Measurements from ENCODE around the gene DSCAML1.
A peak's percentile ranks its signal among the peaks of the same experiment; 100 is the strongest.

Gene DSCAML1

DNA sequence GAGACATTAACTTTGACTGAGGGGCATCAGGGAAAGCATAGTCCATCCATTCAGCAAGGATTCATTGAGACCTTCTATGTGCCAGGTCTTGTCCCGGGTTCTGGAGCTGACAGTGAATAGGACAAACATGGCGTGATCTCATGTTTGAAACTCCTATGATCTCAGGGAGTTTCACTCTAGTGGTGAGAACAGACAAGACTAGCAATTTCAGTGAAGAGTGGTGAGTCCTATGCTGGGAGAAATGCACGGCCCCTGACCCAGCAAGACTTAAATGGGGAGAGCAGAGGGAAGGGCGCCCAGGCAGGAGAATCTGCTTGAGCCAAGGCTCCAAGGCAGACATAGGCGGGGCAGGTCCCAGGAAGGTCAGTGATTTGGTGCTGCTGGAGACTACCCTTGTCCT is 313.6 kb downstream of the DSCAML1 start:
- peak in 1 of 2 experiments; percentile 35 for DNase-seq

DNA sequence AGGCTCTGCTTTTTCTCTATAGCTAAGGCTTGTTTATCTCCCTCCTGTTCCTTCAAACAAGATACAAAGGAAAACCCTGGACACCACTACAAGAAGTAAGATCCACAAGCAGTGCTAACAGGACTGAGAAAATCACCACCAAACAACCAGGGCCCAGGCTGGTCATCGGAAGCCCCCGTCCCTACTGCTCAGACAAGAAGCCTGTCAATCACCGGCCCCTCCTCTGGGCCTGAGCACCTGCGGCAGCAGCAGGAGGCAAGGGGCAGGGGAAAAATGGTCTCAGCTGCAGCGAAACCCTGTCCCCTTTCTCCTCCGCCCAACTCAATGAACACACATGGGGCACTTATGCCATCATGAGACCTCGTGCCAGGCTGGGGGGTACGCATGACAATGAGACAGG is 314.1 kb downstream of the DSCAML1 start:
- DNase-seq = peak in 1 of 2 experiments; percentile 36

- DNase-seq = no peak
Observed at GRCh38 chr11:117481885-117482284, 315.1 kb downstream of the DSCAML1 start.

- no peak for DNase-seq
Observed at GRCh38 chr11:117481036-117481435, 316.0 kb downstream of the DSCAML1 start.

DNA sequence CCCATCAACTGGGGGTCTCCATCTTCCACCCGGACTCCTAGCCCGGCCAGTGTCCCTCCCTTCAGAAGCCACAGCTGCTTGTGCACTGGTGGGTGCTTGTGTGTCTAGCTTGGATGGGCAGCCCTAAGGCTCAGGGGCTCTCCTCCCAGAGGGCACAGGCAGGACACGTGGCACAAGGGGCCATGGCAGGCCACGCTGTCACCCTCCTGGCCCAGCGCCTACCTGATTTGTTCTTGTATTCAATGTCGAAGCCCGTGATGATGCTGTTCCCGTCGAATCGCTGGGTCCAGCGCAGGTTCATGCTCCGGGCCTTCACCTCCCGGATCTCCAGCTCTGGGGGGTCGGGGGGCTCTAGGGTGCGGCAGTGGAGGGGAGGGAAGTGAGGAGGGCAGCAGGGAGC is 316.8 kb downstream of the DSCAML1 start:
- DNase-seq = no peak

DNA sequence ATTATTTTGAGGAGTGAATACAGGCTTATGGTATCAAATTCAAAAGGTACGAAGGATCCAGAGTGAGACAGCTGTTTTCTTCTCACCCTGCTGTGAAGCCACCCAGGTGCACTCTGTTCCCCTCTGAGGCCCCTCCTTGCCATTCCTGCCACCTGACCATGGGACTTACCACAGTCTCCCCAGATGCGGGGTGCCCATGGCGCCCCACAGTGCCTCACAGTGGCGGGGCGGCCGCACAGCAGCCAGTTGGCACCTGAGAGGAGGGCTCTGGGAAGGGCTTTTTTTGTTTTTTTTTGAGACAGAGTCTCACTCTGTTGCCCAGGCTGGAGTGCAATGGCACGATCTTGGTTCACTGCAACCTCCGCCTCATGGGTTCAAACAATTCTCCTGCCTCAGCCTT is 317.6 kb downstream of the DSCAML1 start:
- peak in 1 of 2 experiments; percentile 40 for DNase-seq

DNA sequence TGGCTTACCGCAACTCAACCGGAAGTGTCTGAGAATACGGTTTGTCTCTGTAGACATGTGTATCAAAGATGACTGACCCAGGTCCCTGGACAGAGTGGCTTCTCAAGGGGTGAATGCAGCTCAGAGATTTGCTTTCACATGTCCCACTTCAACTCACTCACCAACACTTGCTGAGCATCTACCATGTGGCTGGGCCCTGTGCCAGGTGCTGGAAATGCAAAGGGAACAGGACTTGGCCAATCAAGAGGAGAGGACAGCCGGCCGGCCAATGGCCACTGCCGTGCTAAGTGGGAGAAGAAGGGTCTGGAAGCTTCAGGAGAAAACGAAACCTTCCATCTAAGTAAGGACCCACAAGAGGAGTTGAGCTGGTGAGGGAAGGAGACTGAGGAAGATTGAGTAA is 318.1 kb downstream of the DSCAML1 start:
- DNase-seq = no peak

DNA sequence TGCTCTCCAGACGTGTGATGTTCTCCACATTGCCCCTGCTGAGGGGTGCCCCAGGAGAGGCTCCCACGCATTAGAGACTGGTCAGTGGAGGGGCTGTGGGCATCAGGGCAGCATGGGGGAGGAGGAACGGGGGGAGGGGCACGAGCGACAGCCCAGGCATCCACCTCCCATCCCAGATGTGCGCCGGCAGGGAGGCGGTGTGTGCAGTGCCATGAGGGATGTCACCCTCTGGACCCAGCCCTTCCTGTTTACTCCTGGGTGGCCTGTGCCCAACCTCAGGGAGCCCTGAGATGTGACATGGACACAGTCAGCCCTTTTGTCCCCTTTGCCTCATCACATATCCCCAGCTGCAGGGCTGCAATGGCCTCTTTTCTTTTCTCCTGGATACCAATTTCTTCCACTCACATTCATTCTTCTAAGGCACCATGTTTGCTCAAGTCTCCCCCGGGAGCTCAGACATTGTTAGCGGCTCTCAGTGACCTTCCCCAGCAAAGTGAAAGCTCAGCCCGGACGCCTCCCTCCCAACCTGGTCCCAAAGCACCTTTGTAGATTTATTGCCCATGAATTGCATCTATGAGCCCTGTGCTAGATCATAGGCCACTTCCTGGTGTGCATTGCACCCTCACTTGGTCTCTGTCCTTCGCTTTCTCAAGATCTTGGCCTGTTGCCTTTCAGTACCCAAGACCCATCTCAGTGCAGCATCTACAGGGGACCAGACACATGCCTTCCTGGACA is 318.7 kb downstream of the DSCAML1 start:
- DNase-seq = peak in 1 of 2 experiments; percentile 36

DNA sequence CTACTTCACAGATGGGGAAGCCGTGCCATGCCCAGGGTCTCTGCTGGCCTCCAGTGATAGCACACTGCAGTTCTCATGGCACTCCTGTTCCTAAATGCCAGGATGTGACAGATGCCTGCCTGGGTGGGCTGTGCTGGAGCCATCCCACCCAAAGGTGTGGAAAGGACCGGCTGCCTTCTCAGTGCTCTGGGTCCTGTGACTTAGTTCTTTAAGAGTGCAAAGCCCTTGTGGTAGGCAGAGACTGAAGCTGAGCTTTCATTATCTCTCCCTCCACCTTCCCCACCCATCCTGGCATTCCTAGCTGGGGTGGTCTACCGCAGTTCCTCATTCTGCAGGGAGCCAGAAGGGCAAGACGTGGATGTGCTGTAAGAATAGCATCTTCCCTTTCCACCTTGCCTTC is 319.3 kb downstream of the DSCAML1 start:
- DNase-seq = no peak

DNA sequence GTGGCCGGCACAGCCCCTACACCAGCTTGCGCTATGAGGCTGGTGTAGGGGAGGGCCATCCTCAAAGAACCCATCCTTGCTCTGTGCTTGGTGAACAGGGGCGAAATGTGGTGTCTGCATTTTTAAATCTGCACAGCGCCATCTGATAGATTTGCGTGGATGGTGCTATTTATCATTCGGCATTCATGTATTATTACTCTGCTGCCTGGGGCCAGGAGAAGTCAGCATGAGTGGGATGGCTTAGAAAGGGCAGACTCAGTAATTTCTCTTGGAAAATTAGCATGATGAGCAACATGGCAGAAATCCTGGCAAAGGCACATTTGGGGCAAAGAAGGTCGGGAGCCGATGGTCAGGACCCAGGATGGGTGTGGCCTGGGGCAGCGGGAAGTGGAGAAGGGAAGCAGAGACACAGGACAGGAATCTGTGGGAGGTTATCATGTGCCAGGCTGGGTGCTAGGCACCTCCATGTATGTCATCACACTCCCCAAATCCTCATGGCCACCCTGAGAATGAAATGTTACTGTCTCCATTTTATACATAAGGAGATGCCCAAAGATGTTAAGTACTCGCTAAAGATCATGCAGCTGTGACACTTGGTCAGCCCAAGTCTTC is 320.4 kb downstream of the DSCAML1 start:
- DNase-seq = no peak

DNA sequence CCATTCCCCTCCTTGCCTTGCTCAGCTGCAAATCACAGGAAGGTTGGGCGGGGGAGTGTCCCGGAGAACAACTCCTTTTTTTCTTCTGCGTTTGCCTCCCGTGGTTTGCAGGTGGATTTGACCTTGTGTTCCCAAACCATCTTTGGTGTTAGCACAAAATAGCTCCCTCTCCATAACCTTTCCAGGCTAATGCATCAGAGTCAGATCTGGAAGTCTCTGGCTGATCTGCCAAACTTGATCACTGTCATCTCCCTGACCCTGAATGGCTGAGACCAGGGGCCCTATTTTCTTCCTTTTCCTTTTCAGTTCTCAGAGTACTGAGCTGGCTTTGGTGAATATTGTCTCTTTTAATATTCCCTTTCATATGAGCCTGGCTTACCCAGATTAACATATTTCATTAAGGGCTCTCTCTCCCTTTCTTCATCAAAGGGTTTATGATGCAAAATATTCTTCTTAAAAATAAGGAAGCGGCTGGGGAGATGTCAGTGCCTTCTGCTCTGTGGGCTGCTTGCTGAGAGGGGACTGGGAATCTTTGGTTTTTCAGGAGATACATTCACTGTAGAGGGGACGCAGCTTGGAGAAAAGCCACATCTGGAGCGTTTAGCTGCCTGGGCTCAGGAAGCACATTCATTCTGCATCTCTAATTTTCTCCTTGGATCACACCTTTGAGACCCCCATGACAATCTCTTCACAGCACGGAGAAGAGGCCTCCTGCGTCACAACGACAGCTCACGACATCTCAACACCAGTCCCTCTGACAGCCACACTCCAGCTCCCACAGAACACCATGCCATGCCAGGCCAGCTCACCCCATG is 321.1 kb downstream of the DSCAML1 start:
- no peak for DNase-seq

- DNase-seq = peak; percentile 77 to 90
Observed at GRCh38 chr11:117473481-117474091, 323.4 kb downstream of the DSCAML1 start.

DNA sequence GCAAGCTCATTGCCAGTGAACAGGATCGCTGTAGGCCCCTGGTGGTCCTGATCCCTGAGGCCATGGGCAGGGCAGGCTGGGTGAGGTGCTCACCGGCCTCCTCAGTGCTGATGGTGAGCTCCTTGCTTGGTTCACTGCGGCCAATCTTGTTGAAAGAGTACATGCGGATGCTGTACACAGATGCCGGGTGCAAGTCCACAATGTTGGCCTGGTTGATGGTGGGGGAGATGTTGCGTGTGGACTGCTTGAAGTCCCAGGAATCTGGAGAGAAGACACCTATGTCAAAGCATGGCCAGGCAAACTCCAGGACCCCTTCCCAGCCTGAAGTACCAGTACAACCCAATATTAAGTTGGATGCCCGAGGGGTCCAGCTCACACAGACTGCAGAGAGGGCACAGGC is 325.2 kb downstream of the DSCAML1 start:
- DNase-seq = no peak

DNA sequence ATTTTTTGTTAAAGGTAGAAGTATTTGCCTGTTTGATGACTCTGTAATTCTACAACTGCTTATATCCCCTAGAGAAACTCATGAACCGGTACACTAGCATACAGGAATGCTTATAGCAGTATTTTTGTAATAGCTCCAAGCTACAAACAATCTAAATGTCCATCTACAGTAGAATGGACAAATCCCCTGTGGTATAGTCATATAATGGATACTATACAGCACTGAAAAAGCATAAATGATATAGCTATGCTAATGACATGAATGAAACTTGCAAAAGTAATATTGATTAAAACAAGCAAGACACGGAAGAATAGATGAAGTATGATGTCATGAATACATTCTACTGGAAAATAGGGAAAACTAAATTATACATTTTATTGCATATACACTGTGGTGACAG is 326.4 kb downstream of the DSCAML1 start:
- no peak for DNase-seq

- DNase-seq = peak in 1 of 2 experiments; percentile 23
Observed at GRCh38 chr11:117468888-117469287, 328.1 kb downstream of the DSCAML1 start.

GRCh38 chr11:117467770-117468169 is 329.2 kb downstream of the DSCAML1 start:
- no peak for DNase-seq

DNA sequence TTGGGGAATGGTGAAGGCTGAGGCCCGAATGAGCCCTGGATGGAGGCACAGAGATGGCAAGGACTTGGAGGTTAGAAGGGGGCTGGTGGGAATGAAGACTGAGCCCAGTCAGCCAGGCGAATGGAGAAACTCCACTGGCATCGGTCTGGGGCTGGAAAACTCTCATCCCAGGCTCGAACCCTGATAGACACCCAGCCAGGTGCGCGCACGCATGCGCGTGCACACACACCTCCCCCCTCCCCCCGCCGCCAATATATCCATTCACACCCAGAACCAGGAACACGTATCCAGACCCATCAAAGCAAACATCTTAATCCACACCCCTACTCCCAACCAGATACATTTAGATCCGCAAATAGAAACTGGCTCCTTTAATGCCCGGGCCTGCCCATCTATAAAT is 330.1 kb downstream of the DSCAML1 start:
- no peak for DNase-seq

DNA sequence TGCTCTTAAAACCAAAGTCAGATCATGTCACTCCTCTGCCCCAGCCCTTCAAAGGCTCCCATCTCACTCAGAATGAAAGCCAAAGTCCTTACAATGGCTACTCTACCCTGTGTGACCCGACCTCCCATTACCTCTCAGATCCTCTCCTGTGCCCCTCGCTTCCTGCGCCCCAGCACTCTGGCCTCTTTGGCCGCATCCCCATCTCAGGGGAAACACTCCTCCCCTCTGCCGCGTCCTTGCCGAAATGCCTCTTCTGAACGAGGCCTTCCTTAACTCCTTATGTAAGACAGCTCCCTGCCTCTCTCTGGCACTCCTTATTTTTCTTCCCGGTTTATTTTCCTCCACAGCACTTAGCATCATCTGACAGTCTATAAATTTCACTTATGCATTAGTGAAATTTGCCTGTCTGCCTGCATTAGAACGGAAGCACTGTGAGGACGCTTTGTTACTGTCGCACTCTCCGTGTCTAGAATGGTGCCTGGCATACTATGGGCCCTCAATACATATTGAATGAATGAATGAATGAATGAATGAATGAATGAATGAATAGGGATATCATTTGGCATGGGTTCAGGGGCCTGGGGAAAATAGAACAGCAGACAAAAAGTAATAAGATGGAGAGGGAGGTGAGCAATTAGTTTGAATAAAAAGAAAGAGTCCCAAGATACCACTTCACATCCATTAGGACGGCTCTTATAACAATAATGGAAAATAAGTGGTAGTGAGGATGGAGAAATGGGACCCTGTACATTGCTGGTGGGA is 331.6 kb downstream of the DSCAML1 start:
- no peak for DNase-seq

GRCh38 chr11:117464778-117465177 is 332.2 kb downstream of the DSCAML1 start:
- no peak for DNase-seq

GRCh38 chr11:117462864-117463247 is 334.2 kb downstream of the DSCAML1 start:
- no peak for DNase-seq

- DNase-seq = no peak
Observed at GRCh38 chr11:117462183-117462863, 334.7 kb downstream of the DSCAML1 start.
